GM12892 (cell line): ENCODE data around the gene SPTLC3.

Experiments used
- POLR2A ChIP-seq: IDR thresholded peaks from 2 replicates; pipeline ENCODE4 v1.6.1; 2011; ENCODE audit warnings: low read depth, low read length, control low read depth
- POLR2AphosphoS5 ChIP-seq: IDR thresholded peaks from 2 replicates; pipeline ENCODE4 v1.6.1; 2011; ENCODE audit warnings: low read depth, low read length, control low read depth
- TAF1 ChIP-seq: IDR thresholded peaks from 2 replicates; pipeline ENCODE4 v1.6.1; 2011; ENCODE audit warnings: low read depth, mild to moderate bottlenecking, control low read depth, low read length, borderline replicate concordance

DNA sequence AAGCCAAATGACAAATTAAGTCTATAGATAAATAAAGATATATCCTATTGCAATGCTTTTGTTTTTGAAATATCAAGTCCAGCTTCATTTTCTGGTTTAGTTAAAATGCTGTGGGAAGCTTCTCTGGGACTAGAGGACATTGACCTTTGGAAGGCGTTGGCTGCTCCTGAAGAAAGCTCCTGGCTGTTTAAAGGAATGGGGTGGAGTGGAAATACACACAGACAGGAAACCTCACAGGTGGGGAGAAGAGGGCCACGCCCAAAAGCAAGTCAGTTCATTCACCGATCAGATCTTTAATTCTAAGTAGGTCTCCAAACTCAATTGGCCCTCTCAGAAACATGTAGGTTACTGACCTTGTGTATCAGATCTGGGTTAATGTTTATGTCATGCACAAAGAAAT, 59.6 kb downstream of the SPTLC3 start:
- TF ChIP-seq POLR2A (no peak), TAF1 (no peak), POLR2AphosphoS5 (no peak)
